Measurements from ENCODE around the gene EFNB1. TPM values are rescaled to one million over a fixed set of nuclear protein-coding genes. Genes with fewer than 3 reads are reported as not detected.

The EFNB1 gene
- total RNA-seq, 1 donor from 2014 or later, result 117 TPM

DNA sequence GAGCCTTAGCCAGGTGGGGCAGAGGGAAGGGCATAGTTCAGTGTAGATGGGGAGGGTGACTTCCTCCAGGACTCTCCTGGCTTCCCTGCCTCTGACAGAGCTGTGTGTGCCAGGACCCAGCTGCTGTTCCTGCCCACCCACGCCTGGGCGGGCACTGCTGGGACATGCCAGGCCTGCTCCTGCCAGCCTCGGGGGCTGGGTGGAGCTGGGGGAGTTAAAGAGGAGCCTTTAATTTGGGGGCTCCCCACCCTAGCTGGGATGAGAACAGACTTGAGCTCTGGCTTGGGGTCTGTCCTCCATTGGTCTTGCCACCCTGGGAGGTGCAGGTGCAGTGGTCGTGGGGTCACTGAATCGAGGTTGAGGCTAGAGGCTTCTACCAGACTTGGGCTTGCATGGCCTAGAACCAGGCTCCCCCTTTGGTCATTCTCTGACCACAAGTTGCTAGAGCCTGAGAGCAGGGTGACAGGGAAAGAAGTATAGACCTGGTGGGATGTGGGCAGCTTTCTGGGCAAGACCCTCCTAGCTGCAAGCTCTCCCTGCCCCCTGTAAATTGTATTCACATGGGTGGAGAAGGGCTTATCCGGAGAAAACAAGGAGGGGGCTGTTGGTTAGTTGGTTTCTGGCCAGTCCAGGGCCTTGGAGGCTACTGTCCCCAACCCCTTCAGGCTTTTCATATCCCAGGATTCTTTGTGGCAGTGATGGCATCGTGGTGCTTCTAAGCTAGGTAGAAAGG lies 5.7 kb downstream of the EFNB1 start:
- Histone ChIP-seq H3K27me3 (ENCODE audit: control insufficient read depth, insufficient read depth, low read length) (no peaks in the 10 kb centered on the region), H3K4me3 (ENCODE audit: low read depth, low read length) (no peak overlapping the region), H3K36me3 (ENCODE audit: control insufficient read depth, insufficient read depth, low read length) (peaks cover 8% of the 10 kb centered on the region)
- DNase-seq (ENCODE audit: low read depth) (no peak), FAIRE-seq (peak; percentile 73)
- TF ChIP-seq, protein P1, sequence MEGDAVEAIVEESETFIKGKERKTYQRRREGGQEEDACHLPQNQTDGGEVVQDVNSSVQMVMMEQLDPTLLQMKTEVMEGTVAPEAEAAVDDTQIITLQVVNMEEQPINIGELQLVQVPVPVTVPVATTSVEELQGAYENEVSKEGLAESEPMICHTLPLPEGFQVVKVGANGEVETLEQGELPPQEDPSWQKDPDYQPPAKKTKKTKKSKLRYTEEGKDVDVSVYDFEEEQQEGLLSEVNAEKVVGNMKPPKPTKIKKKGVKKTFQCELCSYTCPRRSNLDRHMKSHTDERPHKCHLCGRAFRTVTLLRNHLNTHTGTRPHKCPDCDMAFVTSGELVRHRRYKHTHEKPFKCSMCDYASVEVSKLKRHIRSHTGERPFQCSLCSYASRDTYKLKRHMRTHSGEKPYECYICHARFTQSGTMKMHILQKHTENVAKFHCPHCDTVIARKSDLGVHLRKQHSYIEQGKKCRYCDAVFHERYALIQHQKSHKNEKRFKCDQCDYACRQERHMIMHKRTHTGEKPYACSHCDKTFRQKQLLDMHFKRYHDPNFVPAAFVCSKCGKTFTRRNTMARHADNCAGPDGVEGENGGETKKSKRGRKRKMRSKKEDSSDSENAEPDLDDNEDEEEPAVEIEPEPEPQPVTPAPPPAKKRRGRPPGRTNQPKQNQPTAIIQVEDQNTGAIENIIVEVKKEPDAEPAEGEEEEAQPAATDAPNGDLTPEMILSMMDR (IDR thresholded peaks at IDR 0.05; ENCODE audit: insufficient read depth, low read length, severe bottlenecking), result no peak

DNA sequence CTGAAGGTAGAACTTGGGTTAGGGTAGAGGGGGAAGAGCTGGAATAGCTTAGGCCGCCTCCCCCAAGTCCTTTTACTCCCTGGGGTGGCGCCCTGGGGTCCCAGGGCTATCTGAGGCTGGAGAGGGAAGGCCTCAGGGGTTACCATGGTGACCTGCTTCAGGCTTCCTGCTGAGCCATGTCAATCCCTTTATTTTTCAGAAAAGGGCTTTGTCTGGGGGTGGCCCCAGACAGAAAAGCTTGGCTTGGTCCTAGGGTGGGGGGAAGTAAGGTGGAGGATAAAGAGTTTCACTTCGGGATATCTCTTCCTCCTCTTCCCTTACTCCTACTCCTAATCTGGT lies 6.3 kb downstream of the EFNB1 start:
- H3K36me3 ChIP-seq (ENCODE audit: control insufficient read depth, insufficient read depth, low read length), result peaks cover 9% of the 10 kb centered on the region
- TF ChIP-seq, protein P1 (IDR thresholded peaks at IDR 0.05; ENCODE audit: insufficient read depth, low read length, severe bottlenecking), result no peak
- FAIRE-seq, result no peak
- DNase-seq (ENCODE audit: low read depth), result no peak
- H3K27me3 ChIP-seq (ENCODE audit: control insufficient read depth, insufficient read depth, low read length), result no peaks in the 10 kb centered on the region
- no peak overlapping the region for H3K4me3 ChIP-seq (ENCODE audit: low read depth, low read length)

DNA sequence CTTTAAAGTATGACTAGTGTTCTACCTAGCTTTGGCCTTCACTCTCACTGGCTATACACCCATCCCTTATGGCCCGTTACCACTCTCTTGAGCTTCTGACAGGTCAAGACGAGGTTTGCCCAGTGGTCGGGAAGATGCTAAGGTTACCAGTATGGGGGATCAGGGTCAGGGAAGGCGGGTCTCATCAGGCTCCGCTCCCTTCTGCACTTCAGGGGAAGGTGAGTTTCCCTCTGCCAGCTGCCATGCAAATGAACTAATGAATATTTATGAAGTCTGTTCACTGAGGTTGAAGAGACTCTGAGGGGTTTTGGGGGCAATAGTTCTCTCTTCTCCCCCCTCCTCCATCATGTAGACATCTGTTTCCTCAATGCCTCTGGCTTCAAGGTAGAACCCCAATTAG lies 6.6 kb downstream of the EFNB1 start:
- no peak overlapping the region for H3K4me3 ChIP-seq (ENCODE audit: low read depth, low read length)
- TF ChIP-seq, protein P1 (IDR thresholded peaks at IDR 0.05; ENCODE audit: insufficient read depth, low read length, severe bottlenecking), result no peak
- DNase-seq (ENCODE audit: low read depth) (no peak), FAIRE-seq (no peak)
- H3K36me3 ChIP-seq (ENCODE audit: control insufficient read depth, insufficient read depth, low read length), result peaks cover 9% of the 10 kb centered on the region
- no peaks in the 10 kb centered on the region for H3K27me3 ChIP-seq (ENCODE audit: control insufficient read depth, insufficient read depth, low read length)

DNA sequence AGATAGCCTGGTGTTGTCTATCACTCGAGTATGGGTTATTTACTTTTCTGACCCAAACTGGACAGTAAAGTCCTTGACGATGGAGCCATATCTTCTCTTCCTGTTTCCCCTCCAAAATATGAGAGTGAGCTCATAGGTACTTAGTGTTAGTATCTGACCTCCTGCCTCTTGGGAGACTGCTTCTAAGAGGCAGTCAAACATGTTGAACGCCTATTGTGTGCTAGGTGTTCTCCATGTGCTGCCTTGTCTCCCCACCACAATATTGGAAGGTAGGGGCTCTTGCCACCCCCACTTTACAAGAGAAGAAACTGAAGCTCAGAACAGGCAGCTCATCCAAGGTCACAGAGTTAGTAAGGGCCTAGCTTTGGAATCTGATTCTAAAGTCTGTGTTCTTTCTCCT lies 8.3 kb downstream of the EFNB1 start:
- Histone ChIP-seq H3K27me3 (ENCODE audit: control insufficient read depth, insufficient read depth, low read length) (no peaks in the 10 kb centered on the region), H3K4me3 (ENCODE audit: low read depth, low read length) (no peak overlapping the region), H3K36me3 (ENCODE audit: control insufficient read depth, insufficient read depth, low read length) (peaks cover 9% of the 10 kb centered on the region)
- DNase-seq (ENCODE audit: low read depth), result no peak
- TF ChIP-seq, protein P1 (IDR thresholded peaks at IDR 0.05; ENCODE audit: insufficient read depth, low read length, severe bottlenecking), result no peak
- peak; percentile 23 for FAIRE-seq

DNA sequence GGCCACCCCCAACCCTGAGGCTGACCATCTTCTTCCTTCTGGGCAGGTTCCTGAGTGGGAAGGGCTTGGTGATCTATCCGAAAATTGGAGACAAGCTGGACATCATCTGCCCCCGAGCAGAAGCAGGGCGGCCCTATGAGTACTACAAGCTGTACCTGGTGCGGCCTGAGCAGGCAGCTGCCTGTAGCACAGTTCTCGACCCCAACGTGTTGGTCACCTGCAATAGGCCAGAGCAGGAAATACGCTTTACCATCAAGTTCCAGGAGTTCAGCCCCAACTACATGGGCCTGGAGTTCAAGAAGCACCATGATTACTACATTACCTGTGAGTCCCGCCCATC lies 9.7 kb downstream of the EFNB1 start:
- DNase-seq (ENCODE audit: low read depth), result no peak
- peaks cover 9% of the 10 kb centered on the region for H3K36me3 ChIP-seq (ENCODE audit: control insufficient read depth, insufficient read depth, low read length)
- TF ChIP-seq, protein P1 (IDR thresholded peaks at IDR 0.05; ENCODE audit: insufficient read depth, low read length, severe bottlenecking), result no peak
- H3K4me3 ChIP-seq (ENCODE audit: low read depth, low read length), result no peak overlapping the region
- FAIRE-seq, result no peak
- H3K27me3 ChIP-seq (ENCODE audit: control insufficient read depth, insufficient read depth, low read length), result no peaks in the 10 kb centered on the region

DNA sequence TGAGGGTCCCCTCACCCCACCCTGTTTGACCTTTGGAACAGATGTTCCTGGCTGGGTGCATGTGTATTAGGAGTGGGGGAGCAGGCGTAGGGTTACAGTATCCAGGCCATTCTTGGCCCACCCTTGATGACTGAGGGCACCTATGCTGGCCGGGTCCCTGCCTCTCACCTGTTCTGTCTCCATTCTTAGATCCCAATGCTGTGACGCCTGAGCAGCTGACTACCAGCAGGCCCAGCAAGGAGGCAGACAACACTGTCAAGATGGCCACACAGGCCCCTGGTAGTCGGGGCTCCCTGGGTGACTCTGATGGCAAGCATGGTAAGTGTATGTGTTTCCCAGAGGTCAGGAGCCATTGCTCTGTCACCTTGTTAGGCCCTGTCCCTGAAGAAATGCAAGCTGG lies 10.9 kb downstream of the EFNB1 start:
- no peak overlapping the region for H3K4me3 ChIP-seq (ENCODE audit: low read depth, low read length)
- TF ChIP-seq, protein P1 (IDR thresholded peaks at IDR 0.05; ENCODE audit: insufficient read depth, low read length, severe bottlenecking), result no peak
- FAIRE-seq, result no peak
- peaks cover 9% of the 10 kb centered on the region for H3K36me3 ChIP-seq (ENCODE audit: control insufficient read depth, insufficient read depth, low read length)
- no peak for DNase-seq (ENCODE audit: low read depth)
- H3K27me3 ChIP-seq (ENCODE audit: control insufficient read depth, insufficient read depth, low read length), result no peaks in the 10 kb centered on the region
